Measurements from ENCODE around the gene SLIT3. TPM values are rescaled to one million over a fixed set of nuclear protein-coding genes. Genes with fewer than 3 reads are reported as not detected.

The SLIT3 gene
- total RNA-seq, 4 donors from 2014 or later: 41.1 to 86.6 (median 62.7) TPM

DNA sequence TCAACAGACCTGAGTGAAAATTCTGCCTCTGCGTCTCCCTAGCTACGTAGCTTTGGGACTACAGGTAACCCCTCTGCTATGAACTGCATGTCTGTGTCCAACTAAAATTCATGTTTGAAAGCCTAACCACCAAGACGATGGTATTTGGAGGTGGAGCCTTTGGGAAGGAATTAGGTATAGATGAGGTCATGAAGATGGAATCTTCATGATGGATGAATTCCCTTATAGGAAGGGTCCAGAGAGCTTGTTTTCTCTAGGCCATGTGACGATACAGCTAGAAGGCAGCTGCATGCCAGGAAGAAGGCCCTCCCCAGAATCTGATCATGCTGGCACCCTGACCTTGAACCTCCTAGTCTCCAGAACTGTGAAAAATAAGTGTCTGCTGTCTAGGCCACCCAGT is 296.4 kb downstream of the SLIT3 start:
- 61% methylated on average over 4 of the region's 4 CpGs for WGBS
- Histone ChIP-seq H3K9me3 (no peaks in the 10 kb centered on the region), H3K36me3 (no peaks in the 10 kb centered on the region), H3K4me3 (no peak overlapping the region), H3K27ac (replicated peaks in 1 of 4) (peak overlapping the region in 3 of 4 donors; percentile 32 to 51 (median 41)), H3K4me1 (peaks cover 5 to 50% (median 39%) of the 10 kb centered on the region in 4 donors), H3K27me3 (no peaks in the 10 kb centered on the region)
- TF ChIP-seq POLR2A (IDR thresholded peaks at IDR 0.05; ENCODE audit: low read depth) (no peak), POLR2AphosphoS5 (IDR thresholded peaks at IDR 0.05) (no peak), EP300 (IDR thresholded peaks at IDR 0.05) (no peak)
- TF ChIP-seq, protein P1, sequence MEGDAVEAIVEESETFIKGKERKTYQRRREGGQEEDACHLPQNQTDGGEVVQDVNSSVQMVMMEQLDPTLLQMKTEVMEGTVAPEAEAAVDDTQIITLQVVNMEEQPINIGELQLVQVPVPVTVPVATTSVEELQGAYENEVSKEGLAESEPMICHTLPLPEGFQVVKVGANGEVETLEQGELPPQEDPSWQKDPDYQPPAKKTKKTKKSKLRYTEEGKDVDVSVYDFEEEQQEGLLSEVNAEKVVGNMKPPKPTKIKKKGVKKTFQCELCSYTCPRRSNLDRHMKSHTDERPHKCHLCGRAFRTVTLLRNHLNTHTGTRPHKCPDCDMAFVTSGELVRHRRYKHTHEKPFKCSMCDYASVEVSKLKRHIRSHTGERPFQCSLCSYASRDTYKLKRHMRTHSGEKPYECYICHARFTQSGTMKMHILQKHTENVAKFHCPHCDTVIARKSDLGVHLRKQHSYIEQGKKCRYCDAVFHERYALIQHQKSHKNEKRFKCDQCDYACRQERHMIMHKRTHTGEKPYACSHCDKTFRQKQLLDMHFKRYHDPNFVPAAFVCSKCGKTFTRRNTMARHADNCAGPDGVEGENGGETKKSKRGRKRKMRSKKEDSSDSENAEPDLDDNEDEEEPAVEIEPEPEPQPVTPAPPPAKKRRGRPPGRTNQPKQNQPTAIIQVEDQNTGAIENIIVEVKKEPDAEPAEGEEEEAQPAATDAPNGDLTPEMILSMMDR (IDR thresholded peaks at IDR 0.05): no peak
- intact Hi-C loops (cut with DNase I): loop anchor here (5.0 kb wide), 1 partner anchor 298 kb away; the partner anchor contains the start of gene SLIT3
- DNase-seq (ENCODE audit: extremely low spot score): no peak

DNA sequence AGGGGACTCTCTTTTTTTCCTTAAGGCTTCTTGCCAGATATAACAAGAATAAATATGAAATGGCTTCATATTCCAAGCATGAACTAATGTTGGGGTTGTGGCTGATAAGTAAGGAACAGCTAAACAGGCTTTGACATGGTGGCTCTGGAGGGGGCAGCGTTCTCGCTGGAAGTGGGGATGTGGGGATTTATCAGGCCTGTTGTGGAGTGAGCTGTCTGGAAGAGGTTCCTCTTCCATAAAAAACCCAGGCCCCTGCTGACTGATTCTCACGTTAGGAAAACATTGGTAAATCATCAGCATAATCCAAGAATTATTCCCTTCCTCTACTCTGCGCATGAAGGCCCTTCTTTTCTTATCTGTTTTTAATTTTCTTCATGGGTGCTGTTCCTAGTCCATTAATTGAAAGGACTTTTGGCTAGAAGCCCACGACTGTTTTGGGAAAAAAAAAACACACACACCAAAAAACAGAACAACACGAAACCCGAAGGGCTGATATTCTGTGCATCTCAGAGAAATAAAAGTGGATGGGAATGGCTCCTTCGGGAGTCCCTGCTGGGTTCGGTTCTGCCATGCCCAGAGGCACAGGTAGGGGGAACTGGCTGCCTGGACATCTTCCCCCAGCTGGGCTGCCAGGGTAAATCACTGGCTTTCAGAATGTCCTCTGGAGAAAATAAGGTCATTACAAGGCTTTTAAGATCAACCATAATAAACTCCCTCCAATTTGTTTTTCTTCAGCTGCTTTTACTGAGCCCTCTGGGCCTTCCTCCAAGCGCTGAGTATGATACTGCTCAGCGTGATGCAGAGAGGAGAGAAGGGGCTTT is 297.0 kb downstream of the SLIT3 start:
- 52% methylated on average over 11 of the region's 11 CpGs for WGBS
- TF ChIP-seq, protein P1 (IDR thresholded peaks at IDR 0.05): peak; percentile 48 to 57 (median 56)
- no peak for TF ChIP-seq EP300 (IDR thresholded peaks at IDR 0.05)
- H3K36me3 ChIP-seq: no peaks in the 10 kb centered on the region
- no peaks in the 10 kb centered on the region for H3K27me3 ChIP-seq
- H3K4me1 ChIP-seq: peaks cover 5 to 44% (median 36%) of the 10 kb centered on the region in 4 donors
- intact Hi-C loops (cut with DNase I): loop anchor here (5.0 kb wide), 1 partner anchor 298 kb away; the partner anchor contains the start of gene SLIT3
- DNase-seq (ENCODE audit: extremely low spot score): no peak
- H3K9me3 ChIP-seq: no peaks in the 10 kb centered on the region
- H3K27ac ChIP-seq (replicated peaks in 1 of 4): peak overlapping the region in 3 of 4 donors; percentile 32 to 51 (median 41)
- no peak overlapping the region for H3K4me3 ChIP-seq

DNA sequence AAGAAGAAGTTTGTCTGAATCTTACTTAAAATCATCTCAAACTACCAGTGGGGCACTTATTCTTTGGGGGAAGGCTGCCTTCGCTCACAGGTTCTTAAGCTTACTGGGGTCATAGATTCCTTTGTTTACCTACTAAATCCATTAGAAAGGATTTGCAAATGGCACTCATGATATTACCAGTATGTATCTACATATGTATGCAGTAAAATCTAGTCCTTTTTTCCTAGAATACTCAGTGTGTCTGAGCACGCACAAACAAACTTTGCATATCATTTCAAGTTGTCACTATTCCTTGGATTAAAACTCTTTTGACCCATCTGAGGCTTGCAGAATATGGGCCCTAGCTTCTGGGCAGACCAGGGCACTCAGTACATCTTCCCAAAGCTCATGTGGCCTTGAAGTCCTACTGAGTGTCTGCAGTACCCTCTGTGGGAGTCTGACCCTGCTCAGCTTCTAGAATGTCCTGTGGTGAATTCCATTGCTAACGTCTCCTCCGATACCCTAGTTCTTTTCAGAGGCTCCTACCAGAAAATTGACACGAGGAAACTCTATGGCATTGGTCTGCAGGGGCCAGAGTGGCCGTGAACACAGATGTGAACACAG is 297.9 kb downstream of the SLIT3 start:
- DNase-seq (ENCODE audit: extremely low spot score): no peak
- H3K4me1 ChIP-seq: peaks cover 5 to 35% (median 32%) of the 10 kb centered on the region in 4 donors
- 82% methylated on average over 6 of the region's 6 CpGs for WGBS
- H3K9me3 ChIP-seq: no peaks in the 10 kb centered on the region
- TF ChIP-seq POLR2A (IDR thresholded peaks at IDR 0.05; ENCODE audit: low read depth): no peak
- TF ChIP-seq POLR2AphosphoS5 (IDR thresholded peaks at IDR 0.05): no peak
- TF ChIP-seq EP300 (IDR thresholded peaks at IDR 0.05): no peak
- TF ChIP-seq, protein P1 (IDR thresholded peaks at IDR 0.05): no peak
- H3K4me3 ChIP-seq: no peak overlapping the region
- H3K27ac ChIP-seq (replicated peaks in 1 of 4): no peak overlapping the region
- no peaks in the 10 kb centered on the region for H3K36me3 ChIP-seq
- H3K27me3 ChIP-seq: no peaks in the 10 kb centered on the region
- intact Hi-C loops (cut with DNase I): loop anchor here (5.0 kb wide), 1 partner anchor 299 kb away; the partner anchor contains the start of gene SLIT3

DNA sequence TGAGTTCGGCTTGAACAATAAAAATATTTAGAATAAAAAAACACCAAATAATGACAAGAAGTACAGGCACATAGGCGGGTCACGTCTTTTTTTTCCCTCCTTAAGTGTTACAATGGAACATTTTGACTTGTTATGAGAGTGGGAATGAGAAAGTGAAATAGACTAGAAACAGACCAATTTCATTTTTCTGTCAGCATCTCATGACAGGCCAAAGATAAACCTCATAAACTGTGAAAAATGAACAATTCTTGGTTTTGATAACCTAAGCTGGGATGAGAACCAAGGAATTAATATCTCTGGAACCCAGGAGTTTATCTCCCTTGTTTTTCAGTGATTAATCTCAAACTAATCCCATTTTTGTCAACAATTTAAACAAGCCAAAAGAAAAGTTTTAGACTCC is 299.5 kb downstream of the SLIT3 start:
- Histone ChIP-seq H3K9me3 (no peaks in the 10 kb centered on the region), H3K27me3 (no peaks in the 10 kb centered on the region), H3K4me3 (no peak overlapping the region), H3K36me3 (no peaks in the 10 kb centered on the region), H3K4me1 (peaks cover 5 to 28% (median 26%) of the 10 kb centered on the region in 4 donors), H3K27ac (replicated peaks in 1 of 4) (no peak overlapping the region)
- intact Hi-C loops (cut with DNase I): loop anchor here (5.0 kb wide), 1 partner anchor 301 kb away; the partner anchor contains the start of gene SLIT3
- TF ChIP-seq, protein P1 (IDR thresholded peaks at IDR 0.05): no peak
- TF ChIP-seq POLR2AphosphoS5 (IDR thresholded peaks at IDR 0.05): no peak
- no peak for TF ChIP-seq POLR2A (IDR thresholded peaks at IDR 0.05; ENCODE audit: low read depth)
- no peak for TF ChIP-seq EP300 (IDR thresholded peaks at IDR 0.05)
- no peak for DNase-seq (ENCODE audit: extremely low spot score)
- WGBS: 58% methylated on average over 3 of the region's 3 CpGs

Measured in esophagus muscularis mucosa (tissue), 4 donors.